Measurements from ENCODE around the gene ZNF454.

Gene ZNF454

DNA sequence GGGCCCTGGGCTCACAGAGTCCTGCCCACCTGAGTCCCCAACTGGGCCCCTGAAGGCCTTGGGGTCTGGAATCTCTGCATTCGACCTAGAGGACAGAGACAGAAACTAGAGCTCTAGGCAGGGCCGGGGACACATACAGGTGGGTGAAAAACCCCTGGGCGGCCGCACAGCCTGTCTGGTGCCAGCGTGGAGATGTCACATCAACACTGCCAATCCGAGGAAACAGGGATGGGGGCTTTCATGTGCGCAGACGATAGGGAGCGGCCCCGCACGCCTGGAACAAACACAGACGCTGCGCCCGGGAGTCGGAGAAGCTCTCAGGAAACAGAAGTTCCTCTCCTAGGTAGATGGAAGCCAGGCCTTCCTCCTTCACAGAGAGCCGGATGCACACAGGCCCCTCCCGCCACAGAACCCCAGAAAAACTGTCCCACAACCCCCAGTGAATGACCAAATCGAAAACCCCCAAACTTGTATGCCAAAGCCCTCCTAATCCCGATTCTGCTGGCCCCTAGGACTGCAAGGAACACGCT lies 52.3 kb downstream of the ZNF454 start:
- no peak for DNase-seq (ENCODE audit: low spot score)

DNA sequence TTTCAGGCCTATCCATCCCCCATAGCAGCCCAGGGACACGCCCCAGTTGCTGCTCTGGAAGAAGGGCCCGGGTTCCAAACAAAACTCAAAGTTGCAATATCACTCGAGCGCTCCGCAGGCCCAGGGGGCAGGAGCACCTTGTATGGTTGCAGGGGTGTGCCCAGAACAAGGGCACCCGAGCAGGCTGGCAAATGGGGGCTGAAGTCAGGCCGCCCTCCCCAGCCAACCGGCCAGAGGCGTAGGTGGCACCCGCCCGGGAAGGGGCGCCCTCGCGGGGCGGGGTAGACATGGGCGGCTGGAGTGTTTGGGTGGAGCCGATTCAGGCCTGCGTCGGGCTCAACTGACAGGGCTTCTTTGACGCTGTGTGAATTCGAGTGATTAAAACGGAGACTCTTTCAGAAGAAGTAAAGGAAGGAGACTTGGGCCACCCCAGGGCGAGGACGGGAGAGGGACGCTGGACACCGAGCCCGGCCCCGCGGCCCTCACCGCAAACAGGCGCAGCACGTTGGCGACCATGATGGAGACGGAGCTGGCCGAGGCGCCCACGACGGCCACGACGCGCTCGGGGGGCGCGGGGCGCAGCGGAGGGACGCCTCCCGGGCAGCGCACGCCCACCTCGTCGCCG lies 53.1 kb downstream of the ZNF454 start:
- no peak for DNase-seq (ENCODE audit: low spot score)

DNA sequence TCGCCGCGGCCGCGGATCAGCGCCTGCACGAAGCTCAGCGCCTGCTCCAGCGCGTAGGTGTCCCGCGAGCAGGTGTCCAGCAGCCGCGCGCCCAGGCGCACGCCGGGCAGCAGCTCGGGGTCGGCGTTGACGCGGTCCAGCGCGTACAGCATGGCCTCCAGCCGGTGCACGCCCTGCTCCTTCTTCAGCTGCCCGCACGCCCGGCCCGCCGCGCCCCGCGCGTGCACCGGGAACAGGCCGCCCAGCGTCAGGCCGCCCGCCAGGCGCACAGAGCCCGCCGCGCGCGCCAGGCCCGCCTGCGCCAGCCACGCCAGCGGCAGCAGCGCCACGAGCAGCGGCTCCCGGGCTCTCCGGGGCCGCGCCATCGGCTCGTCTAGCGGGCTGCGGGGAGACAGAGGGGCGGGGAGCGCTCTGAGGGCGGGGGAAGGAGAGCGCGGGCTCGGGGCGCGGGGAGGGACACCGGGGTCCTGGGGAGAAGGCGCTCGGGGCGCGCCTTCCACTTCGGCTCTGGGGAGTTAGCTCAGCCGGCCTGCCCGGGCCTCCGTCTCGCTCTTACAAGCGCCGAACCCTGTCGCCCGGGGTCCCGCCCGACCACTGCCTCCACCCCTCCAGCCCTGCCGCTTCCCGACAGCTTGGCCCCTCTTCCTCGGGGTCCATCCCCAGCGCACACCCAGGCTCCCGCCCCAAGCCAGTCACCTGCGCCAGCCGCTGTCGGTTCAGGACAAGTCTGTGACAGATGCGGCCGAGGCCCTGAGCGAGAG lies 53.8 kb downstream of the ZNF454 start, which contains the start of gene GRM6:
TSS of gene GRM6 (minus strand) at position 741 of the 761 bp plus-strand sequence. CDS start at position 365, 376 bp downstream.
- no peak for DNase-seq (ENCODE audit: low spot score)

DNA sequence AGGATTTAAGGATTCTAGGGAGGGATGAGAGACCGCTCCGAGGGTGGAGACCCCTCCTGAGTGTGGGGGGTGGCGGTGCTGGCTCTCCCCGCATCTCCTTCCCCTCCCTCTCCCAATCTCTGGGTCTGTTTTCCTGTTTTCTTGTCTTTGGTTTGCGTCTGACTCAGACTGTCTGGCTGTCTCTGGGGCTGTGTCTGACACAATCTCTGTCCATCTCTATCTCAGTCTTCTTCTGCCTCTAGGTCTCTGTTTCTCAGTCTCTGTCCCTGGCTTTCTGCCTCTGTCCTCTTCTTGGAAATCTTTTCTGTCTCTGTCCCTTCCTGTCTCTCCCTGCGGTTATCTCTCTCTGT lies 54.3 kb downstream of the ZNF454 start:
- no peak for DNase-seq (ENCODE audit: low spot score)

DNA sequence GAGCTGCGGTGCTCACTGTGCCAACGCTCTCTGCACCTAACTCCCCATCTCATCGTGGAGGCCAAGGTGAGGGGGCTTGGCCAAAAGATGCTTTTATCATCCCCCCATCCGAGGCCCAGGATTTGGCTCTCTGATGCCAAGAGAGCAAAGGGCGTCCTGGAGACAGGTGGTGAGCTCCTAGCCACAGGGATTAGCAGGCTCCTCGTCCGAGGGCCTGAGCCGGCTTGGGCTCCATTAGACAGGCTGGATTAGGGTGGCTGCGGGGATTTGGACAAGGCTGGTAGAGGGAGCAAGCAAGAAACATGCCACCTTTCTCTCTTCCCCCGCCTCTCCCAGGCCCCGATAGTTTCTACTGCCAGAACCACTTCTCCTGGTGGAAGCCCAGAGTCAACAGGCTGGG lies 55.2 kb downstream of the ZNF454 start:
- DNase-seq (ENCODE audit: low spot score) = no peak

DNA sequence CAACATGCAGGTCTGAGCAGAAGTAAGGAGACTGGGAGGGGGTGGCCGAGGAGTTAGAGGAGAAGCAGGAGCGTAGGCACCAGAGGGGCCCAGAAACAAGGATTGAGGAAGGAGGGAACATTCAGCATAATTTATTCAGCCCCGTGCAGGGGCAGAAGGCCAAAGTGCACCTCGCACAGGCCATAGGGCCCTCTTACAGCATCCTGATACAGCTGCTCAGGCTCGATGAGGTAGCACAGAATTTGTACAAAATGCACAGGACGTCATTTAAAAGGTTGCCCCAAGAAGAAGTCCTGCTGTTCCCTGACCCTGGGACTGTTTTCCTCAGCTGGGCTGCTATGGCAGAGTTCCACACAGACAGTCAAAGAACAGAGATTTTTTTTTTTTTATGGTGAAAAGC lies 56.2 kb downstream of the ZNF454 start:
- DNase-seq (ENCODE audit: low spot score) = no peak

DNA sequence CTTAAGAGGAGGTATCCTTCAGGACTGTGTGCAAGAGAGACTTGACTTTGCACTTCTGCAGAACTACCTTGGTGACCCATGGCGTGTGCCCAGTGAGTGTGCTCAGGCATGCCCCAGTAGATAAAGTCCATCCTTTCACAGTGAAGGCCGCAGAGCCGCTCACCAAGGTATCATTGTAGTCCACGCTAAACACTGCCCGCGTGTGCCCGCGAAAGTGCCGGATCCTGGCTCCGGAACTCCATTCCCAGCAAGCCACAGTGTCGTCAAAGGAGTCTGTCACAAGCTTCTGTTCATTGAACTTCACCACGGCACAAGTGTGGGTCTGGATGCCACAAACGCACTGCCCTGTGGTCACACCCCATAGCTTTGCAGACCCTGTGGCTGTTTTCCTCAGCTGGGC lies 57.4 kb downstream of the ZNF454 start:
- DNase-seq (ENCODE audit: low spot score) = no peak

DNA sequence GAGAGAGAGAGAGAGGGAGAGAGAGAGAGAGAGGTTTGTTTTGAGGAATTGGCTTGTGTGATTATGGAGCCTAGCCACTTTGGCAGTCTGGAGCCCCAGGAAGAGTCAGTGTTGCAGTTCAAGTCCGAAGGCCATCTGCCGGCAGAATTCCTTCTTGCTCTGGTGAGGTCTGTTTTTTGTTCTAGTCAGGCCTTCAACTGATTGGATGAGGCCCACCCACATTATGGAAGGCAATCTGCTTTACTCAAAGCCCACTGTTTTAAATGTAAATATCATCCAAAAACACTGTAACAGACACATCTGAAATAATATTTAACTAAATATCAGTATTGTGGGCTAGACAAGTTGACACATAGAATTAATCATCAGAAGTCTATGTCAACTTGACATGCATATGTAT lies 65.6 kb downstream of the ZNF454 start:
- DNase-seq (ENCODE audit: low spot score) = no peak

DNA sequence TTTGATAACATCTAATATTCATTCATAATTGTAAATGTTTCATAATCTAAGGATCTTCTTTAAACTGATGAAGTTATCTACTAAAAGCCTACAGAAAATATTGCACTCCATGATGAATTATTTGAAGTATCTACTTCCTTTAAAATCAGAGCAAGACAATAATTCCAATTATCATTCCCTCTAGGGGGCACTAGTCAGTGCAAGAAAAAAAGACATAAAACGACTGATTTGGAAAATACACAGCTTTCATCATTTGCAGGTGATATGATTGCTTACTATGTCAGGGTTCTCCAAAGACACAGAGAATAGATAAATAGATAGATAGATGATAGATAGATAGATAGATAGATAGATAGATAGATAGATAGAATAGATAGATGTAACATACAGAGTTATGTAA lies 67.7 kb downstream of the ZNF454 start:
- DNase-seq (ENCODE audit: low spot score) = no peak
